Small intestine (tissue), 7 donors: Measurements from ENCODE around the gene KIAA0513. TPM values are rescaled to one million over a fixed set of nuclear protein-coding genes. Genes with fewer than 3 reads are reported as not detected.

Source experiments
- DNase-seq, 2 donors: peaks; one replicate each; pipeline versions ENCODE4 v3.0.0 to v3.0.0-alpha.2; 2013
- FAIRE-seq: peaks from 2 replicates; lab custom pipeline; 2012; peaks lifted over from hg19 to GRCh38; lab: Jason Lieb, UNC
- H3K27ac ChIP-seq, 3 donors: one replicate each; pipeline ENCODE4 v1.5.1; 2013; ENCODE audit warnings: low read length in 2 of 3, mild to moderate bottlenecking in 2 of 3, control low read depth in 1 of 3, inconsistent platforms in 1 of 3, low read depth in 1 of 3, moderate library complexity in 1 of 3
- H3K27me3 ChIP-seq, 3 donors: one replicate each; pipeline ENCODE4 v1.6.1; 2013; ENCODE audit warnings: low read length in 3 of 3, inconsistent platforms in 1 of 3; ENCODE audit not compliant: control insufficient read depth in 3 of 3, insufficient read depth in 3 of 3
- H3K36me3 ChIP-seq, 3 donors: one replicate each; pipeline ENCODE4 v1.6.1; 2013; ENCODE audit warnings: low read length in 3 of 3, inconsistent platforms in 1 of 3, low read depth in 1 of 3, mild to moderate bottlenecking in 1 of 3, moderate library complexity in 1 of 3; ENCODE audit not compliant: control insufficient read depth in 3 of 3, insufficient read depth in 2 of 3
- H3K4me1 ChIP-seq, 3 donors: one replicate each; pipeline ENCODE4 v1.6.1; 2013; ENCODE audit warnings: low read length in 2 of 3, inconsistent platforms in 1 of 3, low read depth in 1 of 3, mild to moderate bottlenecking in 1 of 3, moderate library complexity in 1 of 3; ENCODE audit not compliant: control insufficient read depth in 3 of 3, insufficient read depth in 2 of 3
- H3K4me3 ChIP-seq, 3 donors: one replicate each; pipeline ENCODE4 v1.5.1; 2013; ENCODE audit warnings: low read length in 3 of 3, control low read depth in 1 of 3, inconsistent platforms in 1 of 3, low read depth in 1 of 3, mild to moderate bottlenecking in 1 of 3, moderate library complexity in 1 of 3
- H3K9me3 ChIP-seq, 2 donors: one replicate each; pipeline ENCODE4 v1.6.1; 2013; ENCODE audit warnings: low read depth in 1 of 2, low read length in 1 of 2; ENCODE audit not compliant: control insufficient read depth in 2 of 2, insufficient read depth in 1 of 2
- WGBS, 3 donors: extraction: QIAGEN DNeasy Blood & Tissue Kit; methylation state at CpG; one replicate each; pipeline ENCODE4 v1.1.7; 2013; 5-methylcytosine and 5-hydroxymethylcytosine counted together
- polyA plus RNA-seq, 4 donors: library from polyadenylated mRNA; stranded (reverse) in 3 of 4; unstranded in 1 of 4; fragments of 200-250 nt in 3 of 4; fragments of 120-200 nt in 1 of 4; gene quantifications; one replicate each; pipeline versions ENCODE4 v1.2.1 to v1.2.3, GENCODE V29; 2013
- donor health status: healthy with polysubstance abuse.
- donor health status: control.
- donor health status: control.
- donor health status: Bipolar disorder and iron deficiency.
- donor health status: healthy.

Gene KIAA0513
- polyA plus RNA-seq, 4 donors, result 2.9 to 8.1 (median 5.1) TPM

- Histone ChIP-seq H3K36me3 (no peaks in the 10 kb centered on the region), H3K4me1 (peaks cover 0 to 8% (median 0%) of the 10 kb centered on the region in 3 donors), H3K4me3 (no peak overlapping the region), H3K27me3 (no peaks in the 10 kb centered on the region), H3K9me3 (no peaks in the 10 kb centered on the region), H3K27ac (no peak overlapping the region)
- DNase-seq (no peak), FAIRE-seq (no peak)
- WGBS, 3 donors, result 77 to 89% (median 88%) methylated on average over 3 of the region's 3 CpGs
Measured at GRCh38 chr16:85127379-85127723, 99.8 kb downstream of the KIAA0513 start.

DNA sequence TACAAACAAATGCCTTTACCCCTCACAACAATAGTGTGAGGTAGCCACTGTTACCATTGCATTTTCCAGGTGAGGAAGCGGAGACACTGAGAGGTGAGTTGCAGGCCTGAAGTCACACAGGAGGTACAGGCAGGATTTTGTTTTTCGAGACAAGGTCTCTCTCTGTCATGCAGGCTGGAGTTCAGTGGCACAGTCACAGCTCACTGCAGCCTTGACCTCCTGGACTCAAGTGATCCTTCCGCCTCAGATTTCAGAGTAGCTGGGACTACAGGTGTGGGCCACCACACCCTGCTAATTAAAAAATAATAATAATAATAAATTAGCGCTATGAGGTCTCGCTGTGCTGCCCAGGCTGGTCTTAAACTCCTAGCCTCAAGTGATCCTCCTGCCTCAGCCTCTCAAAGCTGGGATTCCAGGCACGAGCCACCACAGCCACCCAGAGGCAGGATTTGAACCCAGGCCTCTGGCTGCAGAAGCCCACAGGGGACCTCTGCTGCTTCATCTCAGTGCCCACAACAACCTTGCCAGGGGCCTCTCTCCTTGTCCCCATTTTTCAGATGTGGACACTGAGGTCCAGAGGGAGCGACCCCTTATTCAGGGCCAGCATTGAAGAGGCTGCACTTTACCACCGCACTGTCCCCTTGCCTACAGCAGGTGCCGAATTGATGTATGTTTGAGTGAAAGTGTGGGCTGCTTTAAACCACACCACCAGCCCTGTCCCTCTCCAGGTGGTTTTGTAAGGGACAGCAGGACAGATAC, 100.7 kb downstream of the KIAA0513 start:
- Histone ChIP-seq H3K36me3 (no peaks in the 10 kb centered on the region), H3K27ac (no peak overlapping the region), H3K9me3 (no peaks in the 10 kb centered on the region), H3K4me3 (no peak overlapping the region), H3K4me1 (peaks cover 0 to 8% (median 0%) of the 10 kb centered on the region in 3 donors), H3K27me3 (no peaks in the 10 kb centered on the region)
- DNase-seq (peak in 1 of 2 donors; percentile 70), FAIRE-seq (no peak)
- WGBS, 3 donors, result 57 to 77% (median 70%) methylated on average over 9 of the region's 9 CpGs

DNA sequence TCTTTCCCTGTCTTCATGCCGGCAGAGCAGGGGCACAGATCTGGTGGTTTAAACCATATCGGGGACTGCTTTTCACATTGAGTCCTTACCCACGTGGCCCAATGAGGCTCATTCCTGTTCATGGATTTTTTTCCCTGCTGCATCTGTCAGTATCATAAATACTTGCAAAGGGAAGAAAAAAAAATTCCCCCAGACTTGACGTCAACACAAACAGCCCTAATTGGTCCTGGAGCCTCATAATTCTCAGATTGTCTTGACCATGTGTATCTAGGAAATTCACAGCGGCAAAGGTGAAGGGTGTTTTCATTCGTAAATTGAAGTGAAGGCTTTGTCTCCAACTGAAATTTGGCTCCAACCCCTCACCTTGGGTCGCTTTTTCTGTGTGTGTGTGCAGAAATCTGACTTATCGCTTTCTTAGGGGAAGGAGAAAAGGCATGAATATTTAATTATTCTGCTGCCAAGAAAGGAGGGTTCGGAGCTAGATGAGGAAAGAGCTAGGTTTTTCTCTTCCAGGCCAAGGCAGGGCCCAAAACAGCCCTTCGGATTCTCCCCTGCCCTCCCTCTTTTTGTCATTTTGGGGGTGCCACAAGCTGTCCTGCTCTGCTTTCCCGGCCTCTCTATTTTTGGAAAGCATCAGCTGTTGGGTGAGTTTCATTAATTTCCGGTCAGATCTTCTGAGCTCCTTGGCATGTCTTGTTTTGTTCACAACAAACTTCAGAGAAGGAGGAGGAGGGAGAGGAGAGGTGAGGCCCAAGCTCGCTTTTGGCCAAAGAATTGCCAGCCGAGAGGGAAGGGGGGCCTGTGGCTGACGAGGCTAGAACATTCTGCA, 102.5 kb downstream of the KIAA0513 start:
- DNase-seq (peak in 1 of 2 donors; percentile 25), FAIRE-seq (no peak)
- WGBS, 3 donors, result 57 to 67% (median 65%) methylated on average over 15 of the region's 15 CpGs
- H3K4me1 ChIP-seq, result peaks cover 0 to 8% (median 0%) of the 10 kb centered on the region in 3 donors
- H3K4me3 ChIP-seq, result no peak overlapping the region
- H3K9me3 ChIP-seq, result no peaks in the 10 kb centered on the region
- no peaks in the 10 kb centered on the region for H3K36me3 ChIP-seq
- no peaks in the 10 kb centered on the region for H3K27me3 ChIP-seq
- H3K27ac ChIP-seq, result peak overlapping the region in 2 of 3 donors; percentile 13 to 69

DNA sequence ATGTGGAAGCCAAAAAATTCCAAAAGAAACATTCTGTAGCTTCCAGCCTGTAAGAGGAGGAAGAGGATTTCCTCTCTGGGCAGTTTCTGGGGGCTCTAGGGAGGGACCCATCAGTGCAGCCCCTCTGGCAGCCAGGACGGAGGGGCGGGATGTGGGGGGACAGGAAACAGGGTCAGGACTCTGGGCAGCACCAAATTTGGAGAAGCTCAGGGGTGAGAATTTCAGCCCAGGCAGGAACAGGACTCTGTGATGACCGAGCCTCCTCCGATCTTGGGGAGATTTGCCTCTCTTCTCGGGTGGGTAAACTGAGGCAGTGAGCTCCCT, 103.1 kb downstream of the KIAA0513 start:
- Histone ChIP-seq H3K36me3 (no peaks in the 10 kb centered on the region), H3K9me3 (no peaks in the 10 kb centered on the region), H3K27ac (peak overlapping the region in 2 of 3 donors; percentile 13 to 69), H3K4me1 (peaks cover 0 to 8% (median 0%) of the 10 kb centered on the region in 3 donors), H3K27me3 (no peaks in the 10 kb centered on the region), H3K4me3 (no peak overlapping the region)
- DNase-seq (no peak), FAIRE-seq (no peak)
- WGBS, 3 donors, result 65 to 94% (median 87%) methylated on average over 5 of the region's 5 CpGs

DNA sequence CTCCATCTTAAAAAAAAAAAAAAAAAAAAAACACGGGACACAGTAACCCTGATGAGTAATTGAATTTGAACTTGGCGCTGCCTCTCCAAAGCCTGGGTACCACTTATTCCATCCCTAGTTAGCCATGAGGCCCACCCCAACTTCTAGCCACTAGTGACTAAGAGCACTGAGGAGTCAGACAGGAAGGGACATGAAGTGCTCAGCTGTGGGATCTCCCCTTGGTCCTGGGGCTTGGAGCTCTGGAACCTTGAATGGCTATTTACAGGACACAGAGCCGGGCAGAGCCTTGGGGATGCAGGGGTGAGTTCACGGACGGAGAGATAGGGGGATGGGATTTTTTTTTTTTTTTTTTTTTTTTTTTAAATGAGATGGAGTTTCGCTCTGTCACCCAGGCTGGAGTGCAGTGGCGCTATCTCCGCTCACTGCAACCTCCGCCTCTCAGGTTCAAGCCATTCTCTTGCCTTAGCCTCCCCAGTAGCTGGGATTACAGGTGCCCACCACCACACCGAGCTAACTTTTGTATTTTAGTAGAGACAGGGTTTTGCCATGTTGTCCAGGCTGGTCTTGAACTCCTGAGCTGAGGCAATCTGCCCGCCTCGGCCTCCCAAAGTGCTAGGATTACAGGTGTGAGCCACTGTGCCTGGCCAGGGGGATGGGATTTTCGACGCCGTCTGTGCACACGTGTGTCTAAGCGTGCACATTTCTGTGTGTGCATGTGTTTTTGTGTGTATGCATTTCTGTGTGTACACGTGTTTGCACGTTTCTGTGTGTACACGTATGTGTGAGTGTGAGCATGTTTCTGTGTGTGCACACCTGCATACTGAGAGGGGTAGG, 105.1 kb downstream of the KIAA0513 start:
- H3K27me3 ChIP-seq, result no peaks in the 10 kb centered on the region
- H3K36me3 ChIP-seq, result no peaks in the 10 kb centered on the region
- no peaks in the 10 kb centered on the region for H3K9me3 ChIP-seq
- peaks cover 0 to 16% (median 0%) of the 10 kb centered on the region in 3 donors for H3K4me1 ChIP-seq
- DNase-seq (no peak), FAIRE-seq (no peak)
- no peak overlapping the region for H3K27ac ChIP-seq
- H3K4me3 ChIP-seq, result no peak overlapping the region
- WGBS, 3 donors, result 87 to 93% (median 90%) methylated on average over 20 of the region's 20 CpGs

GRCh38 chr16:85133290-85133599, 105.7 kb downstream of the KIAA0513 start:
- no peak for DNase-seq
- 13 to 73% (median 50%) methylated on average over 1 of the region's 1 CpG for WGBS, 3 donors
- Histone ChIP-seq H3K4me3 (no peak overlapping the region), H3K27me3 (no peaks in the 10 kb centered on the region), H3K36me3 (no peaks in the 10 kb centered on the region), H3K4me1 (peaks cover 0 to 20% (median 0%) of the 10 kb centered on the region in 3 donors), H3K27ac (no peak overlapping the region), H3K9me3 (no peaks in the 10 kb centered on the region)
- FAIRE-seq, result no peak

- Histone ChIP-seq H3K4me3 (no peak overlapping the region), H3K27me3 (no peaks in the 10 kb centered on the region), H3K27ac (no peak overlapping the region), H3K36me3 (no peaks in the 10 kb centered on the region), H3K4me1 (peaks cover 0 to 22% (median 0%) of the 10 kb centered on the region in 3 donors), H3K9me3 (no peaks in the 10 kb centered on the region)
- no peak for FAIRE-seq
- no peak for DNase-seq
- 86 to 89% (median 89%) methylated on average over 16 to 19 of the region's 19 CpGs for WGBS, 3 donors
Measured at GRCh38 chr16:85134076-85134788, 106.6 kb downstream of the KIAA0513 start.

- FAIRE-seq, result no peak
Measured at GRCh38 chr16:85134789-85135142, 107.2 kb downstream of the KIAA0513 start.

More at GRCh38 chr16:85134789-85135142, 107.2 kb downstream of the KIAA0513 start:
- Histone ChIP-seq H3K9me3 (no peaks in the 10 kb centered on the region), H3K27me3 (no peaks in the 10 kb centered on the region), H3K27ac (no peak overlapping the region), H3K4me1 (peaks cover 0 to 27% (median 0%) of the 10 kb centered on the region in 3 donors), H3K36me3 (no peaks in the 10 kb centered on the region), H3K4me3 (no peak overlapping the region)
- WGBS, 3 donors, result 50 to 70% (median 51%) methylated on average over 14 of the region's 14 CpGs
- DNase-seq, result no peak
